ENCODE measurements around the gene SNPH. TPM values are rescaled to one million over a fixed set of nuclear protein-coding genes. Genes with fewer than 3 reads are reported as not detected.

Gene SNPH
- total and polyA plus RNA-seq, 2 of the 8 experiments (the other 6 are each of a cell fraction or from before 2014, with no cell fraction given): 0.98 to 4.9 TPM

GRCh38 chr20:1300083-1300840 lies 34.2 kb downstream of the SNPH start:
- no peak overlapping the region for H2BK20ac ChIP-seq (ENCODE audit: low read length)
- peaks cover 0 to 10% (median 4%) of the 10 kb centered on the region in 4 experiments; a peak in 6 of 7 replicates for H3K4me1 ChIP-seq (replicated peaks in 1 of 4; ENCODE audit: control insufficient read depth in 3 of 4, insufficient read depth in 4 of 4, low read length in 3 of 4)
- ChIA-PET CTCF (ENCODE audit: partially characterized antibody) (interaction anchor here (0.6 to 2.8 kb wide), 15 partner anchors 8 to 135 kb away, joined by 3 to 11 read pairs (median 4); no protein-coding TSS in a partner anchor), POLR2A (ENCODE audit: partially characterized antibody) (no interaction called here)
- no peak overlapping the region for H2AK5ac ChIP-seq (ENCODE audit: low read depth, low read length)
- H3K56ac ChIP-seq (replicated peaks; ENCODE audit: insufficient read length, low read depth, low read length): no peak overlapping the region
- no peak overlapping the region for H3K27ac ChIP-seq (ENCODE audit: low read depth, low read length)
- DNase-seq (ENCODE audit: low read depth in 1 of 2, low spot score in 2 of 2) (no peak), FAIRE-seq (no peak)
- H3K9ac ChIP-seq (replicated peaks in 1 of 4; ENCODE audit: extremely low read depth in 1 of 4, low read depth in 3 of 4, low read length in 3 of 4): no peak overlapping the region
- no peaks in the 10 kb centered on the region for H3K79me2 ChIP-seq (ENCODE audit: control insufficient read depth in 1 of 2, insufficient read depth in 2 of 2, low read length in 2 of 2)
- 0 out of 2 replicates have a peak overlapping the region, but pooled peaks have one; percentile 48 for H3K18ac ChIP-seq (ENCODE audit: extremely low read depth, low read length)
- H3K4ac ChIP-seq (replicated peaks; ENCODE audit: insufficient read length, low read depth, low read length): peak overlapping the region; percentile 59
- H2AFZ ChIP-seq (ENCODE audit: low read length): no peak overlapping the region
- H3K36me3 ChIP-seq (ENCODE audit: control insufficient read depth in 2 of 4, insufficient read depth in 4 of 4, low read length in 3 of 4): no peaks in the 10 kb centered on the region
- H3K4me3 ChIP-seq (ENCODE audit: extremely low read depth in 1 of 4, insufficient read depth in 2 of 4, low read depth in 3 of 4, low read length in 4 of 4): no peak overlapping the region
- H3K23me2 ChIP-seq (ENCODE audit: low read depth, low read length): no peaks in the 10 kb centered on the region
- H4K20me1 ChIP-seq (replicated peaks in 1 of 2; ENCODE audit: control insufficient read depth in 1 of 2, insufficient read depth in 2 of 2, low read length in 2 of 2): no peaks in the 10 kb centered on the region
- no peaks in the 10 kb centered on the region for H3K9me3 ChIP-seq (ENCODE audit: insufficient read depth in 2 of 2, low read depth in 1 of 2, low read length in 1 of 2)
- no peaks in the 10 kb centered on the region for H3K79me1 ChIP-seq (ENCODE audit: low read depth, low read length)
- H3K4me2 ChIP-seq (ENCODE audit: insufficient read depth in 1 of 2, low read depth in 2 of 2, low read length in 2 of 2): 0 out of 4 replicates have a peak overlapping the region, but pooled peaks of 1 of the 2 experiments have one; percentile 27
- H3K23ac ChIP-seq (ENCODE audit: insufficient read length): no peak overlapping the region
- H4K8ac ChIP-seq (ENCODE audit: extremely low read depth, insufficient read depth, low read length): peak overlapping the region; percentile 87; the same call in 1 of the 2 replicates
- peak overlapping the region; percentile 9; the same call in 1 of the 2 replicates for H2BK15ac ChIP-seq (ENCODE audit: low read length)
- no peak overlapping the region for H3K14ac ChIP-seq (ENCODE audit: insufficient read length)
- H2BK12ac ChIP-seq (ENCODE audit: low read depth, low read length): no peak overlapping the region
- H2BK5ac ChIP-seq (ENCODE audit: low read depth, low read length): peak overlapping the region; percentile 35; the same call in 1 of the 2 replicates
- no peak overlapping the region for H4K91ac ChIP-seq (replicated peaks; ENCODE audit: insufficient read length, low read length)
- no peak overlapping the region for H2BK120ac ChIP-seq (replicated peaks; ENCODE audit: low read depth, low read length)
- H3K27me3 ChIP-seq (replicated peaks in 1 of 4; ENCODE audit: control insufficient read depth in 3 of 4, extremely low read depth in 1 of 4, insufficient read depth in 3 of 4, low read length in 3 of 4): no peaks in the 10 kb centered on the region
- WGBS, 2 experiments (ENCODE audit: extremely low coverage in 1 of 2, insufficient coverage in 1 of 2, insufficient read length in 1 of 2, insufficient replicate concordance in 2 of 2, low coverage in 1 of 2, low lambda C conversion rate in 2 of 2, missing lambda C conversion rate in 1 of 2): 96% methylated on average over 17 of the region's 18 CpGs; no CpG with 5 or more reads in 1 of the 2 experiments
- no peak overlapping the region for H4K5ac ChIP-seq (ENCODE audit: insufficient read length, low read depth, low read length)
- TF ChIP-seq FOSL1 (IDR thresholded peaks at IDR 0.05; ENCODE audit: insufficient read depth, low read depth, low read length) (no peak), NANOG (IDR thresholded peaks at IDR 0.05; ENCODE audit: insufficient read depth, low read depth, low read length, poor library complexity, severe bottlenecking) (no peak), TBP (IDR thresholded peaks at IDR 0.05; ENCODE audit: low read depth, low read length) (no peak), RBBP5 (IDR thresholded peaks at IDR 0.05; ENCODE audit: borderline replicate concordance, low read depth, low read length) (no peak), EP300 (IDR thresholded peaks at IDR 0.05; ENCODE audit: borderline replicate concordance in 1 of 2, low read depth in 2 of 2, low read length in 2 of 2) (no peak), RXRA (IDR thresholded peaks at IDR 0.05; ENCODE audit: insufficient read depth, low read depth, low read length) (no peak), ATF2 (IDR thresholded peaks at IDR 0.05; ENCODE audit: low read length) (no peak)

Measured in H1 (cell line).